OCI-LY1 (cell line): Measurements from ENCODE around the gene KLF1.

Source experiments
- EZH2 ChIP-seq: fragments of 200-600 bp; sonication (generic), shearing (Covaris generic); IDR thresholded peaks from 2 replicates; pipeline ENCODE4 v1.8.0; 2017; ENCODE audit warnings: borderline replicate concordance, mixed run types, mild to moderate bottlenecking, antibody characterized with exemption, low read length, moderate library complexity, mixed read lengths
- TF ChIP-seq, protein P1 (sequence below): fragments of 200-600 bp; sonication (generic), shearing (Covaris generic); IDR thresholded peaks from 2 replicates; pipeline ENCODE4 v1.5.1; 2017; ENCODE audit warnings: mild to moderate bottlenecking, antibody characterized with exemption, low read length, moderate library complexity, mixed read lengths

DNA sequence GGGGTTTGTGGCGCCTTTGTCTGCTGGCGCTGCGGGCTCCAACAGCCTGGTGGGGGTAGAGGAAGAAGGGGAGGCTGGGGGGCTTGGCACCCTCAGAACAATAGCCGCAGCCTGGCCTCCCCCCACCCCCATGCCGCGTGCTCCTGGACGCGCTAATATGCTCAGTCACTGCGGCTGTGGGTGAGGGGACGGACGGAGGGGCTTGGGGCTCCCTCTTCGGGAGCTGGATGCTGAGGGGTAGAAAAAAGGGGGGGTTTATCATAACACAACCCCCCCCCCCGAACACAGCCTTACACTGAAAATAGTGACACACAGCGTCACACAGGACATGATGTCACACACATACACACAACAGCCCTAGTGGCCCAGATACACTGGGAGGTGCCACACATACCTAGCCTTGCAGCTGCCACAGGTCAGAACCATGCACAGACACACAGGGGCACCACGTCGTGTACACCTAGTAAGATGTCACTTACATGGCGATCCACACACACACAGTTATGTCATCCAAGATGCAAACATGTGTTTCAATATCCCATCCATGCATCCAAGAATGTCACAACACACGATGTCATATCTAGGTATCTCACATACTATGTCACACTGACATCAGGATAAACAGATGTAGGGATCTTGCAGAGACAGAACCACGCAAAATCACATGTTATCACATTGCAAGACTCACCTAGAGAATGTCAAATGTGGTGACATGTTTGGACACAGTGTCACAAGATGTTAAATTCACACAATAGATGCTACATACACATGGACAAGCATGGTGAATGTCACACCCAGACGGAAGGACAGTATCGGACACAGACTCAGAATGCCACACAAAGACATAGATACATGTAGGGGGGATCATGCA lies 47.9 kb downstream of the KLF1 start:
- TF ChIP-seq, protein P1, sequence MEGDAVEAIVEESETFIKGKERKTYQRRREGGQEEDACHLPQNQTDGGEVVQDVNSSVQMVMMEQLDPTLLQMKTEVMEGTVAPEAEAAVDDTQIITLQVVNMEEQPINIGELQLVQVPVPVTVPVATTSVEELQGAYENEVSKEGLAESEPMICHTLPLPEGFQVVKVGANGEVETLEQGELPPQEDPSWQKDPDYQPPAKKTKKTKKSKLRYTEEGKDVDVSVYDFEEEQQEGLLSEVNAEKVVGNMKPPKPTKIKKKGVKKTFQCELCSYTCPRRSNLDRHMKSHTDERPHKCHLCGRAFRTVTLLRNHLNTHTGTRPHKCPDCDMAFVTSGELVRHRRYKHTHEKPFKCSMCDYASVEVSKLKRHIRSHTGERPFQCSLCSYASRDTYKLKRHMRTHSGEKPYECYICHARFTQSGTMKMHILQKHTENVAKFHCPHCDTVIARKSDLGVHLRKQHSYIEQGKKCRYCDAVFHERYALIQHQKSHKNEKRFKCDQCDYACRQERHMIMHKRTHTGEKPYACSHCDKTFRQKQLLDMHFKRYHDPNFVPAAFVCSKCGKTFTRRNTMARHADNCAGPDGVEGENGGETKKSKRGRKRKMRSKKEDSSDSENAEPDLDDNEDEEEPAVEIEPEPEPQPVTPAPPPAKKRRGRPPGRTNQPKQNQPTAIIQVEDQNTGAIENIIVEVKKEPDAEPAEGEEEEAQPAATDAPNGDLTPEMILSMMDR: no peak
- TF ChIP-seq EZH2: no peak
